ENCODE measurements around the gene SMARCAL1. TPM values are rescaled to one million over a fixed set of nuclear protein-coding genes. Genes with fewer than 3 reads are reported as not detected.

SMARCAL1 gene
- total RNA-seq, 1 experiment from 2014 or later: 24.1 TPM

DNA sequence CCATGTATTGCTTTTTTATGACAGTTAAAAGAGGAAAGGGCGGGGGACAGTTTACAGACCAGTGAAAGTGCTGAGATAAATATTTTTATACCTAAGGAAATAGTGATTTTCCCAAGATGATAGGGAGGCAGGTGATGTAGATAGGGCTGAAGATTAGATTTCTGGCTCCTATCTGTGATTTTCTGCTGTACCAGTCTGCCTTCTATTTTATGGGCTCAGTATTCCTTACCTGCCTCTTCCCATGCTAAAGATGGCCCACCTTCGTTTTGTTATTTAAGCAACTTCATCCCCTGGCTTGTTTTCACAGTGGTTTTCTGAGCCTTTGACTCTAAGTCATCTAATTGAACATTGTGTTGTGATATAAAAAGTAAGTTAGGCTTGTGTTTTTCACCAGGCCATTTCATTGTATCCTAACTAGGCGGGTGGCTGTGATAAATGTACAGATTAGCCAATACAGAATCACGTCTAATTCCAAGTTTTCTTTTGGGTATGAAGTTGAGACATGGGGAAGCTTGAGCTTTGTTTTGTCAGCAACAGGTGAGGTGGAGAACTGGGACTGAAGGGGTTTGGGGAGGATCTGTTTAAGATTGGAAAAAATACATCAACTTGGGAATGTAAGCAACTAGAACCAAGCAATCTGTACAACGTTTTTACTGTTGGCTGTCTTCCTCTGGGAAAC, 91.6 kb downstream of the SMARCAL1 start:
- Histone ChIP-seq H3K36me3 (ENCODE audit: control insufficient read depth, insufficient read depth, low read length) (peaks cover 12% of the 10 kb centered on the region), H3K27me3 (replicated peaks; ENCODE audit: control insufficient read depth, insufficient read depth, low read length) (no peaks in the 10 kb centered on the region), H3K9me3 (no peaks in the 10 kb centered on the region), H3K4me1 (peaks cover 15% of the 10 kb centered on the region; the same call in 1 of the 2 replicates), H3K4me3 (ENCODE audit: low read depth, low read length) (no peak overlapping the region)
- Mint-ChIP-seq H3K27me3 (ENCODE audit: insufficient read depth, unreplicated experiment) (no peaks in the 10 kb centered on the region), H3K4me1 (ENCODE audit: low read depth, unreplicated experiment) (peaks cover 24% of the 10 kb centered on the region), H3K4me3 (ENCODE audit: unreplicated experiment) (no peak overlapping the region), H3K27ac (ENCODE audit: unreplicated experiment) (no peak overlapping the region), H3K9me3 (ENCODE audit: unreplicated experiment) (no peaks in the 10 kb centered on the region), H3K36me3 (ENCODE audit: insufficient read depth, unreplicated experiment) (peaks cover 95% of the 10 kb centered on the region)
- intact Hi-C loops (cut with micrococcal nuclease; ENCODE audit: unreplicated experiment): no loop called here
- CTCF ChIA-PET: no interaction called here
- POLR2A ChIA-PET: no interaction called here
- BruUV-seq (replicated peaks): no TSS peak
- TF ChIP-seq, protein P1, sequence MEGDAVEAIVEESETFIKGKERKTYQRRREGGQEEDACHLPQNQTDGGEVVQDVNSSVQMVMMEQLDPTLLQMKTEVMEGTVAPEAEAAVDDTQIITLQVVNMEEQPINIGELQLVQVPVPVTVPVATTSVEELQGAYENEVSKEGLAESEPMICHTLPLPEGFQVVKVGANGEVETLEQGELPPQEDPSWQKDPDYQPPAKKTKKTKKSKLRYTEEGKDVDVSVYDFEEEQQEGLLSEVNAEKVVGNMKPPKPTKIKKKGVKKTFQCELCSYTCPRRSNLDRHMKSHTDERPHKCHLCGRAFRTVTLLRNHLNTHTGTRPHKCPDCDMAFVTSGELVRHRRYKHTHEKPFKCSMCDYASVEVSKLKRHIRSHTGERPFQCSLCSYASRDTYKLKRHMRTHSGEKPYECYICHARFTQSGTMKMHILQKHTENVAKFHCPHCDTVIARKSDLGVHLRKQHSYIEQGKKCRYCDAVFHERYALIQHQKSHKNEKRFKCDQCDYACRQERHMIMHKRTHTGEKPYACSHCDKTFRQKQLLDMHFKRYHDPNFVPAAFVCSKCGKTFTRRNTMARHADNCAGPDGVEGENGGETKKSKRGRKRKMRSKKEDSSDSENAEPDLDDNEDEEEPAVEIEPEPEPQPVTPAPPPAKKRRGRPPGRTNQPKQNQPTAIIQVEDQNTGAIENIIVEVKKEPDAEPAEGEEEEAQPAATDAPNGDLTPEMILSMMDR (IDR thresholded peaks at IDR 0.05; ENCODE audit: insufficient read depth in 1 of 2, low read depth in 1 of 2, low read length in 1 of 2, severe bottlenecking in 1 of 2, unreplicated experiment in 1 of 2): no peak
- no peak for DNase-seq

DNA sequence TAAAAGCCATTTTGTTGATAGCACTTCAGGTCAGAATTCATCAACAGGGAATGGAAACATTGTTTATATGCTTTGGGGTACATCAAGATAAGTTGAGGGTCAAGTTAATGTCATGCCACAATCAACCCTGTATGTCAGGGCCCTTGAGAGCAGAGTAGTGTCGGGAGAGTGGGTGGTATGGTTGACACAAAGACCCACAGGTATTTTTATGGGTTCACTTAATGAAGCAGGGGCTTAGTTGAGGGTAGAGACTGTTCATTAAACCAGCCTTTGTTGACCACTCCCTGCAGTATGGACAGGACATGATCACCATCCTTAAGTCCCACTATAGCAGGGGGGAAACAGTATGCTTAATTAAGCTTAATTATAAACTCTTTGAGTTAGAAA, 92.1 kb downstream of the SMARCAL1 start:
- intact Hi-C loops (cut with micrococcal nuclease; ENCODE audit: unreplicated experiment): no loop called here
- TF ChIP-seq, protein P1 (IDR thresholded peaks at IDR 0.05; ENCODE audit: insufficient read depth in 1 of 2, low read depth in 1 of 2, low read length in 1 of 2, severe bottlenecking in 1 of 2, unreplicated experiment in 1 of 2): no peak
- H3K4me3 ChIP-seq (ENCODE audit: low read depth, low read length): no peak overlapping the region
- DNase-seq: no peak
- Mint-ChIP-seq H3K36me3 (ENCODE audit: insufficient read depth, unreplicated experiment) (peaks cover 90% of the 10 kb centered on the region), H3K9me3 (ENCODE audit: unreplicated experiment) (no peaks in the 10 kb centered on the region), H3K4me1 (ENCODE audit: low read depth, unreplicated experiment) (peaks cover 24% of the 10 kb centered on the region), H3K27ac (ENCODE audit: unreplicated experiment) (no peak overlapping the region), H3K27me3 (ENCODE audit: insufficient read depth, unreplicated experiment) (no peaks in the 10 kb centered on the region), H3K4me3 (ENCODE audit: unreplicated experiment) (no peak overlapping the region)
- no TSS peak for BruUV-seq (replicated peaks)
- peaks cover 15% of the 10 kb centered on the region; the same call in 1 of the 2 replicates for H3K4me1 ChIP-seq
- H3K36me3 ChIP-seq (ENCODE audit: control insufficient read depth, insufficient read depth, low read length): peaks cover 12% of the 10 kb centered on the region
- POLR2A ChIA-PET: interaction anchor here (0.7 kb wide), 1 partner anchor 835 kb away, joined by 4 read pairs; no protein-coding TSS in a partner anchor
- no peaks in the 10 kb centered on the region for H3K9me3 ChIP-seq
- CTCF ChIA-PET: no interaction called here
- H3K27me3 ChIP-seq (replicated peaks; ENCODE audit: control insufficient read depth, insufficient read depth, low read length): no peaks in the 10 kb centered on the region

DNA sequence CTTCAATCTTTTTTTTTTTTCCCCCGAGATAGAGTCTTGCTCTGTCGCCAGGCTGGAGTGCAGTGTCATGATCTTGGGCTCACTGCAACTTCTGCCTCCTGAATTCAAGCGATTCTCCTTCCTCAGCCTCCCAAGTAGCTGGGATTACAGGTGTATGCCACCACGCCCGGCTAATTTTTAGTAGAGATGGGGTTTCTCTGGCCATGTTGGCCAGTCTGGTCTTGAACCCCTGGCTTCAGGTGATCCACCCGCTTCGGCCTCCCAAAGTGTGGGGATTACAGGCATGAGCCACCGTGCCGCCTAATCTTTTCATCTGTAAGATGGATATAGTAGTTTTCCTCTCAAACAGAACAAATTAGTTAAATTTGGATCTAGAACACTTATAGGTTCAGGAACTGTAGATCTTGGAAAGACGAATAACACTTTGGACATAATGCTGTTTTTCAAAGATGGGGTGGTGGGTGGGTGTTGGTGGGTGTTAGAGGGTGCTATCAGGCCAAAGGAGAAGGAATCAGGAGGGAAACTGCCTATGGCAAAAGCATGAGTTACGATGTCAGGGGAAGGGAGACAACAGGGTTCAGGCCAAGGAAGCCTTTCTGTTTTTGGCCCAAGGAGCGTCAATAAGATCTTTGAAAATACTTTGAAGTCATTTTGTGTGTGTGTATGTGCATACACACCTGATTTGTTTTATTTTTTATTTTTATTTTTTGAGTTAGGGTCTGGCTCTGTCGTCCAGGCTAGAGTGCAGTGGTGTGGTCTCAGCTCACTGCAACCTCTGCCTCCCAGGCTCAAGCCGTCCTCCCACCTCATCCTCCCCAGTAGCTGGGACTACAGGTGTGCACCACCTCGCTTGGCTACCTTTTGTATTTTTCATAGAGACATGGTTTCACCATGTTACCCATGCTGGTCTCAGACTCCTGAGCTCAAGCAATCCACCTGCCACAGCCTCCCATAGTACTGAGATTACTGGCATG, 93.1 kb downstream of the SMARCAL1 start:
- Histone ChIP-seq H3K9me3 (no peaks in the 10 kb centered on the region), H3K27me3 (replicated peaks; ENCODE audit: control insufficient read depth, insufficient read depth, low read length) (no peaks in the 10 kb centered on the region), H3K4me3 (ENCODE audit: low read depth, low read length) (no peak overlapping the region), H3K36me3 (ENCODE audit: control insufficient read depth, insufficient read depth, low read length) (peaks cover 11% of the 10 kb centered on the region), H3K4me1 (peaks cover 7% of the 10 kb centered on the region; the same call in 1 of the 2 replicates)
- H3K27me3 Mint-ChIP-seq (ENCODE audit: insufficient read depth, unreplicated experiment): no peaks in the 10 kb centered on the region
- POLR2A ChIA-PET: interaction anchor here (0.7 kb wide), 1 partner anchor 836 kb away, joined by 4 read pairs; no protein-coding TSS in a partner anchor
- CTCF ChIA-PET: interaction anchor here (1.0 kb wide), 1 partner anchor 14 kb away, joined by 3 read pairs; no protein-coding TSS in a partner anchor
- H3K4me3 Mint-ChIP-seq (ENCODE audit: unreplicated experiment): no peak overlapping the region
- no peak for DNase-seq
- BruUV-seq (replicated peaks): no TSS peak
- peaks cover 24% of the 10 kb centered on the region for H3K4me1 Mint-ChIP-seq (ENCODE audit: low read depth, unreplicated experiment)
- peaks cover 79% of the 10 kb centered on the region for H3K36me3 Mint-ChIP-seq (ENCODE audit: insufficient read depth, unreplicated experiment)
- intact Hi-C loops (cut with micrococcal nuclease; ENCODE audit: unreplicated experiment): no loop called here
- no peaks in the 10 kb centered on the region for H3K9me3 Mint-ChIP-seq (ENCODE audit: unreplicated experiment)
- H3K27ac Mint-ChIP-seq (ENCODE audit: unreplicated experiment): peak overlapping the region; percentile 45
- TF ChIP-seq, protein P1 (IDR thresholded peaks at IDR 0.05; ENCODE audit: insufficient read depth in 1 of 2, low read depth in 1 of 2, low read length in 1 of 2, severe bottlenecking in 1 of 2, unreplicated experiment in 1 of 2): no peak
